HG03280 (cell line): Measurements from ENCODE around the gene CEP72.
"Not testable (repeated sequence)": the region's sequence is repeated elsewhere in the genome, so short reads cannot be mapped to it uniquely, and the experiment has no call there.

Experiments used
- ATAC-seq: cut with Tn5 transposase; IDR thresholded peaks from one replicate; pipeline ENCODE4 v1.9.1; 2021; ENCODE audit warnings: mild to moderate bottlenecking, moderate library complexity; ENCODE audit not compliant: unreplicated experiment

CEP72 gene

DNA sequence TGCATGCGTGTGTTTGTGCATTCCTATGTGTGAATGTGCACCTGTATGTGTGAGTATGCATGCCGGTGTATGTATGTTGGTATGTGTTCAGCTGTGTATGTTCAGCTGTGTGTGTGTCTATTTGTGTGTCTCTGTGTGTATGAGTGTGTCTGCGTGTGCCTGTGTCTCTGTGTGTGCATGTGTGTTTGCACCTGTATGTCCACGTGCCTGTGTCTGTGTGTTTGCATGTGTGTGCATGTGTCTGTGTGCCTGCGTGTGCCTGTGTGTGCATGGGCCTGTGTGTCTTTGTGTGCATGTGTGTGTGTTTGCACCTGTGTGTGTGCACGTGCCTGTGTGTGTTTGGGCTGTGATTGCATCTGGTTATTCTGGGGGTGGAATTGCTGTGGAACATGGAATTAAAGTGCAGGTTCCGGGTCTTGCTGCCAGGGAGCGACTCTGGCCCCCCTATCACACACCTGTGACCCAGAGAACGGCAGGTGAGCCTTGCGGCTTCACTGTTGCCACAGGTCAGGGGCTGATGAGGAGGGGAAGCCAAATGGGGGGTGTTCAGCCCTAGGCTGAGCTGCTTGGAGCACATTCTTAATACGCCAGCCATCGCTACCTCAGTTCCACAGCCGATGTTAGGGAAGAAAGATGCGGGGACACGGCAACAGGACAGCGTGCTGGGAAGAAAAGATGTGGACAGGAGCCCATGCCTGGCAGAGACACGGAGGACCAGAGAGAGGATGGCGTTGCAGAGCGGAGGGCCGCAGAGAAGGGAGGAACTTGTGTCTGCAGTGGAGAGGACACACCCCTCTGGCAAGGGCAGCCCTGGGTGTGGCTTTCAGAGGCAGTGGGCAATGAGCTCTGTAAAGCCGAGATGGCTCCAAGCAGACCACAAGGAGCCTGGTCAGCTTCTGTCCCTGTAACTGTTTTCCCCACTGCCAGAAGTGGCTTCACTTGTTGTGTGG is 84.9 kb downstream of the CEP72 start:
- ATAC-seq: not testable (repeated sequence)
